ENCODE results near the gene CARD9. TPM values are rescaled to one million over a fixed set of nuclear protein-coding genes. Genes with fewer than 3 reads are reported as not detected.

The CARD9 gene
- total RNA-seq, 1 donor from 2014 or later = 3.0 TPM

GRCh38 chr9:136347472-136348256, 25.8 kb downstream of the CARD9 start:
- no peak for DNase-seq

GRCh38 chr9:136346927-136347465, 26.5 kb downstream of the CARD9 start:
- DNase-seq = no peak

GRCh38 chr9:136346157-136346481, 27.4 kb downstream of the CARD9 start:
- DNase-seq = no peak

- DNase-seq = no peak
Observed at GRCh38 chr9:136345281-136346156, 27.9 kb downstream of the CARD9 start.

GRCh38 chr9:136344544-136345280, 28.8 kb downstream of the CARD9 start:
- DNase-seq = no peak

- no peak for DNase-seq
Observed at GRCh38 chr9:136343884-136344269, 29.6 kb downstream of the CARD9 start.

GRCh38 chr9:136343121-136343883, 30.2 kb downstream of the CARD9 start:
- DNase-seq = no peak

- no peak for DNase-seq
Observed at GRCh38 chr9:136342181-136343120, 31.0 kb downstream of the CARD9 start.

- DNase-seq = no peak
Observed at GRCh38 chr9:136341769-136342168, 31.7 kb downstream of the CARD9 start.

GRCh38 chr9:136341042-136341655, 32.3 kb downstream of the CARD9 start:
- no peak for DNase-seq

- DNase-seq = no peak
Observed at GRCh38 chr9:136340356-136341041, 33.0 kb downstream of the CARD9 start.

- DNase-seq = no peak
Observed at GRCh38 chr9:136339958-136340310, 33.5 kb downstream of the CARD9 start.

GRCh38 chr9:136339173-136339957, 34.1 kb downstream of the CARD9 start:
- DNase-seq = no peak

GRCh38 chr9:136338511-136338910, 35.0 kb downstream of the CARD9 start:
- DNase-seq = no peak

GRCh38 chr9:136337416-136338395, 35.8 kb downstream of the CARD9 start:
- DNase-seq = no peak

GRCh38 chr9:136336881-136337280, 36.6 kb downstream of the CARD9 start:
- no peak for DNase-seq

GRCh38 chr9:136336156-136336870, 37.2 kb downstream of the CARD9 start:
- no peak for DNase-seq
